GM12874 (cell line): ENCODE data around the gene SMURF1.

Experiments
- CTCF ChIP-seq: IDR thresholded peaks from 2 replicates; pipeline ENCODE4 v1.5.1; 2011; ENCODE audit warnings: low read depth, mild to moderate bottlenecking, control low read depth, low read length, moderate library complexity; ENCODE audit not compliant: insufficient read depth

SMURF1 gene

GRCh38 chr7:99039384-99039891, 104.5 kb downstream of the SMURF1 start:
- no peak for TF ChIP-seq CTCF

GRCh38 chr7:99038086-99038855, 105.6 kb downstream of the SMURF1 start:
- no peak for TF ChIP-seq CTCF

GRCh38 chr7:99037327-99037940, 106.5 kb downstream of the SMURF1 start:
- no peak for TF ChIP-seq CTCF

GRCh38 chr7:99036546-99037111, 107.3 kb downstream of the SMURF1 start:
- TF ChIP-seq CTCF: peak; percentile 27; the same call in 1 of the 2 replicates

- no peak for TF ChIP-seq CTCF
These were observed 108.0 kb downstream of the SMURF1 start for GRCh38 chr7:99035723-99036545.

GRCh38 chr7:99034932-99035722, 108.8 kb downstream of the SMURF1 start:
- TF ChIP-seq CTCF: no peak
